C4-2B (cell line): Measurements from ENCODE around the gene CADM1.

ENCODE experiments used
- H3K27ac ChIP-seq: fragments of 450-650 bp; 2 replicates; pipeline ENCODE4 v1.5.1; 2017
- ZFX ChIP-seq: fragments of 450-650 bp; IDR thresholded peaks from 2 replicates; pipeline ENCODE4 v1.6.1; 2017
- TF ChIP-seq, protein P1 (sequence below): fragments of 450-650 bp; conservative IDR thresholded peaks from 2 replicates; pipeline ENCODE4 v1.5.1; 2017; ENCODE audit warnings: mild to moderate bottlenecking

The CADM1 gene

DNA sequence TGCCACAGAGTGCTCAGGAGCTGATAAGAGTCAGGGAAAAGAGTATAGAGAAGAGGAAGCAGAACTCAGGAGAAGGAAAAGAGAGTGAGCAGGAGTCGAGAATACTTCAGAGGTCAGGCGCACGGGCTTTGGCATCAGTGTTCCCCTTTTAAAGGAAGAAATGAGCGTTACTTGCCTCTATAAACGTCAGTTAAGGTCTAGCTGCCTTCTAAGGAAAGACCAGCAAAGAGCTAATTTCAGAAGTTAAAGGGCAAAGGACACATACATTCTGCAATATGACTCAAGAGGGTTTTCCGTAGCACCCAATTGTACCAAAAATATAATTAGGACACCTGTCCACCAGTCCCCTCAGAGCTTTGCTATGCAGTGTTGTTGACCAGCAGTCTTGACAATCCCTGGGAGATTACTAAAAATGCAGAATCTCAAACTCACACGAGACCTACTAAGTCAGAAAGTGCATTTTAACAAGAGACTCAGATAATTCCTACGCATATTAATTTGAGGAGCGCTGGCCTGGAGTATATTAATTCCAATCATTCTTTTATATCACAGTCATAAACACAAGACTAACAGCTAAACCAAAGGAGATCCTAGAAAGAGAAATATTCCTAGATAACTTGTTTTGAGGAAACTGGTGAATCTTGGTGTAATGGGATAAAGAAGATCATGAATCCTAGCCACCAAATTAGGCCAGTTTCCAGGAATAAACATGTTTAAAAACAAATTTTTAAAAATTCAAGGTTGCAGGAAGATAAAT lies 249.0 kb downstream of the CADM1 start:
- H3K27ac ChIP-seq = no peak overlapping the region
- TF ChIP-seq, protein P1, sequence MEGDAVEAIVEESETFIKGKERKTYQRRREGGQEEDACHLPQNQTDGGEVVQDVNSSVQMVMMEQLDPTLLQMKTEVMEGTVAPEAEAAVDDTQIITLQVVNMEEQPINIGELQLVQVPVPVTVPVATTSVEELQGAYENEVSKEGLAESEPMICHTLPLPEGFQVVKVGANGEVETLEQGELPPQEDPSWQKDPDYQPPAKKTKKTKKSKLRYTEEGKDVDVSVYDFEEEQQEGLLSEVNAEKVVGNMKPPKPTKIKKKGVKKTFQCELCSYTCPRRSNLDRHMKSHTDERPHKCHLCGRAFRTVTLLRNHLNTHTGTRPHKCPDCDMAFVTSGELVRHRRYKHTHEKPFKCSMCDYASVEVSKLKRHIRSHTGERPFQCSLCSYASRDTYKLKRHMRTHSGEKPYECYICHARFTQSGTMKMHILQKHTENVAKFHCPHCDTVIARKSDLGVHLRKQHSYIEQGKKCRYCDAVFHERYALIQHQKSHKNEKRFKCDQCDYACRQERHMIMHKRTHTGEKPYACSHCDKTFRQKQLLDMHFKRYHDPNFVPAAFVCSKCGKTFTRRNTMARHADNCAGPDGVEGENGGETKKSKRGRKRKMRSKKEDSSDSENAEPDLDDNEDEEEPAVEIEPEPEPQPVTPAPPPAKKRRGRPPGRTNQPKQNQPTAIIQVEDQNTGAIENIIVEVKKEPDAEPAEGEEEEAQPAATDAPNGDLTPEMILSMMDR = no peak
- TF ChIP-seq ZFX = no peak

DNA sequence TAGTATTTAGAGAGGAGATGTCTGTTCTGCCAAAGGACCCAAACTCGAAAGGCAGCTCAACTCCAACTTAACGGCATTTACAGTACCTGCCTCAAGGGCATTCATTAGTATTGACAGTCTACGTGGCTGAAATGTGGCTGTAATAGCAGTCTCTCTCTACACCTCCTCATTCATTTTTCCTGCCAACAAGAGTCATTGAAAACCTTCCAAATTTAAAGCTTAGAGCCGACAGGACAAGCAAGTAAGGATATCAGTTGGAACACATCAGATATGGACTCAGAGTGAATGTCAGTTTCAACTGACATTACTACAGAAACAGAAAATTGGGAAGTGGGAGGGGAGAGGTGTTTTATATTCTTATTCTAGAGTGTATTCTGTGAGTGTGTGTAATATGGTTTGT lies 253.1 kb downstream of the CADM1 start:
- TF ChIP-seq, protein P1 = no peak
- no peak for TF ChIP-seq ZFX
- H3K27ac ChIP-seq = no peak overlapping the region

DNA sequence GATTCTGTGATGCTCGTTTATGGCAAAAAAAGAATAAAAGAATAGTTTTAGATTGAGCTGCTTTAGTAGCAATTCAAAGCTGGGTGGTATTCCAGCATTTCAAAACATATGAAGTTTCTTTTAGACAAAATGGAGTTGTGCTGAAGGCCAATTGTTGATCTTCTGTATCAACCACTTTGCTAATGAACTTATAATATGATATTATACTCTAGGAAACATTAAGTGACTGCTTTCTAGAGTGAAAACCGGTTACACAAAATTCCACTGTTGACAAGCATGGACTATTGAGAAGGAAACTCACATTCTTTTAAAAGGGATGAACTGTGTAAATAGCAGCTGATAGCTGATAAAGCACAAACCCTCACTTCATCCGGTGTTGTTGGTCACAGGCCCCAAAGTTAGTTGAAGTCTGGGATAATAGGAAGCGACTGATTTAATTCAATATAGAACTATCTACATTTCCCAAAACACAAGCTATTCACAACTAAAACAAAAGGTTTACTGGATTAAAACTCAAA lies 255.1 kb downstream of the CADM1 start:
- no peak overlapping the region for H3K27ac ChIP-seq
- TF ChIP-seq ZFX = no peak
- TF ChIP-seq, protein P1 = no peak

DNA sequence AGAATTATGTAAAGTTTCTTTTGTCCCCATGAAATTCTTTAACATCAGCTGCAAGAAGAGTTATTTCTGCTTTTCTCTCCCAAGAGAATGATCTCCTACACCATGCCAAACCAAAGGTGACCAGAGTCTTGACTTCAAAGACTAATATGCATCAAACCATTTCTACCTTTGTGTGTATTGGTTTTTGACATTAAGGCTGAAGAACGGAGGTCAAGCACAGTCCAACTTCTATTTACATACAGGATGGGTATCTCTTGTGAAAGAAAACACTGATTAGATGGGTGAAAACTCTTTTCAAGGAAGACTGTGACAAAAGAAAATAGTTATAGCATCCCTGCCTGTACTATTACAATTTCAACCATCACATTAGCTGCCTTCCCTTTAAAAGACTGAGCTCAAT lies 256.3 kb downstream of the CADM1 start:
- TF ChIP-seq, protein P1 = no peak
- TF ChIP-seq ZFX = no peak
- H3K27ac ChIP-seq = no peak overlapping the region

DNA sequence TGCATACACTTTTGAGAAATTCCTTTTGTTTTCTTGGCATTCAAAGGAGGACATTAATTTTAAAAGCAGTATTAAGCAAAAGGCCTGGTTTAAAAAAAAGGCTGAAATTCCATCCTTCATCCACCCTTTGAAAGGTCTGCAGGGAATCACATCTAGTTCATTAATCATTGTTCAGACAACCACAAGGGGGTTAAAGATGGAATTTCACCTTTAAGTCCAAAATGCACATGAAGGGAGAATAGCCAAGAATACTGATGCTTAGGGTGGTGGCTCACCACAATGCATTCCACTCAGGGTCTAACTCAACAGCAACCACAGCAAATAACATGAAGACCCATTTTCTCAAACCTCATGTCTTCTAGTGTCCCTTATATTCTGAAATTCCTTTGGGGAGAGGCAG lies 256.9 kb downstream of the CADM1 start:
- TF ChIP-seq, protein P1 = no peak
- no peak for TF ChIP-seq ZFX
- H3K27ac ChIP-seq = no peak overlapping the region

DNA sequence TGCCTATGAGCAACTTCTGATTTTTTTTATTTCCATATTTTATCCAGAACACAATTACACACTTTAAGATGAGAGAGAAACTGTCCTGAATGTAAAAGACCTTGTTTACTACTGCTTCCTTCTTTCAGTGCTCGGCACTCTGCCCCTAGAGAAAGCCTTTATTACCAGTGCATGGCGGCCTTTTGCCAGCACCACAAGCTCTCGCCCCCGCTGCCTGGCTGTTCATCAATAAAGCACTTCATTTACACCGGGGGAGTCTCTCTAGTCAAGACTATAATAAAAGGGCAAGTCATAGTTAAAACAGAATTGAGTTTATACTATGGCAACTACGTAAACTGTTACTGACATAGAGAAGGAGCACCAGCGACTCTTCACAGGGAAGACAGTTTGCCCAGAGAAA lies 259.5 kb downstream of the CADM1 start:
- TF ChIP-seq, protein P1 = no peak
- TF ChIP-seq ZFX = no peak
- no peak overlapping the region for H3K27ac ChIP-seq

DNA sequence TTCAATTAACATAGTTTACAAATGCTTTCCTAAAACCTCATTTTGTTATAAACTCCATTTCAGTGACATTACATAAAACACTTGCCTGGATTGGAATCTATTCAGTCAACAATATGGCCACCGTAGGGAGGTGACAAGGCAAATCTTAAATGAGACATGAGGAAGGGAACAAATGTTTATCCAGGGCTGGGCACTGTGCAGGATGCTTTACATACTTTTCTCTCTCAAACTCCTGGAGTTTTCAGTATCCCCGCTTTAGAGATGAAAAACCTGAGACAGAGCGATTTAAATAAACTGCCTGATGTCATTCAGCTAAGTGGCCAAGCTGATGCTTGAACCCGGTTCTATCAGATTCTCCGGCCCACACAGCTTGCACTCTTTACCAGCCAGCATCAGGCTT lies 259.9 kb downstream of the CADM1 start:
- H3K27ac ChIP-seq = no peak overlapping the region
- no peak for TF ChIP-seq ZFX

DNA sequence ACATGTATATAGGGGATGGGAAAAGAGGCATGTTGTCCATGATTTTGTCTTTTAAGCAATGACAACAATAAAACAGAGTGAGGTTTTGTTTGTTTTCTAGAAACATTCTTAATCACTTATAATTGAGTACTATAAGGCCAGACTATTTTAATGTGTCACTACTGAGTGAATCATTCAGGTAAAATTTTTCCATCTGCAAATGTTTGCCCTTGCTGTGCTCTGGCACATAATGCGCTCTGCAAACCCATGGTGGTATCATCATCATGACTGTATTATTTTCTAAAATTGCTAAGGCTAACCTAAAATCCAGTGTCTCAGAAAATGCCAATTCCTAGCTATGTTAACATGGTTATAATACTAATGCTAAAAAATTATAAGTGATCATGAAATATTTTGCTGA lies 261.2 kb downstream of the CADM1 start:
- TF ChIP-seq, protein P1 = no peak
- TF ChIP-seq ZFX = no peak
- H3K27ac ChIP-seq = no peak overlapping the region
